T-cell (primary cell): ENCODE measurements around the gene DST. TPM values are rescaled to one million over a fixed set of nuclear protein-coding genes. Genes with fewer than 3 reads are reported as not detected.

Experiments used
- ATAC-seq, 4 experiments: fragments of 200-7000 bp in 3 of 4; fragments of 150-1000 bp in 1 of 4; cut with Tn5 transposase; replicated peaks in 1 of 4; 1 replicate in 3 of 4; 2 replicates in 1 of 4; pipeline ENCODE4 v1.10.0; 2021; ENCODE audit warnings: moderate library complexity in 3 of 4, mild to moderate bottlenecking in 2 of 4, moderate number of reproducible peaks in 1 of 4
- CTCF ChIA-PET, 2 donors: fragments of 300-600 bp; sonication (Branson Sonifier 250); formaldehyde crosslinking; loops; one replicate each; lab custom pipeline; 2022; ENCODE audit warnings: antibody characterized with exemption in 2 of 2; lab: Charles Lee
- POLR2A ChIA-PET, 2 donors: fragments of 300-600 bp; sonication (Branson Sonifier 250); formaldehyde crosslinking; loops; one replicate each; lab custom pipeline; 2022; ENCODE audit warnings: antibody characterized with exemption in 2 of 2; lab: Charles Lee
- DNase-seq, 35 experiments: peaks; one replicate each; pipeline versions ENCODE4 v3.0.0 to v3.0.0-alpha.2; 2013 to 2023
- H3K27ac ChIP-seq: one replicate; pipeline ENCODE4 v1.5.1; 2013; ENCODE audit warnings: low read length
- H3K27me3 ChIP-seq, 2 experiments: replicated peaks in 1 of 2; 1 replicate in 1 of 2; 2 replicates in 1 of 2; pipeline versions ENCODE4 v1.6.1 to v1.7.0; 2013; ENCODE audit warnings: low read length in 1 of 2, mixed read lengths in 1 of 2; ENCODE audit not compliant: control insufficient read depth in 2 of 2, insufficient read depth in 2 of 2; ENCODE audit errors: extremely low read depth in 1 of 2
- H3K36me3 ChIP-seq, 2 donors: 1 replicate in 1 of 2; 2 replicates in 1 of 2; pipeline versions ENCODE4 v1.6.1 to v1.7.0; 2013; ENCODE audit warnings: low read length in 1 of 2; ENCODE audit not compliant: control insufficient read depth in 2 of 2, insufficient read depth in 1 of 2; ENCODE audit errors: extremely low read depth in 1 of 2
- H3K4me1 ChIP-seq, 2 experiments: 1 replicate in 1 of 2; 2 replicates in 1 of 2; pipeline versions ENCODE4 v1.6.1 to v1.7.0; 2013; ENCODE audit warnings: low read length in 2 of 2, mixed read lengths in 1 of 2; ENCODE audit not compliant: insufficient read depth in 2 of 2, control insufficient read depth in 1 of 2; ENCODE audit errors: extremely low read depth in 1 of 2
- H3K4me3 ChIP-seq, 2 donors: 1 replicate in 1 of 2; 2 replicates in 1 of 2; pipeline versions ENCODE4 v1.5.1 to v1.7.0; 2013; ENCODE audit warnings: mild to moderate bottlenecking in 2 of 2, low read length in 1 of 2, moderate library complexity in 1 of 2; ENCODE audit not compliant: control insufficient read depth in 1 of 2; ENCODE audit errors: extremely low read depth in 1 of 2
- H3K9me3 ChIP-seq: 2 replicates; pipeline ENCODE4 v1.7.0; 2013
- H3K27ac Mint-ChIP-seq, 2 donors: one replicate each; pipeline ENCODE4 v1.8.0; 2020 to 2021; ENCODE audit warnings: mild to moderate bottlenecking in 2 of 2, mixed read lengths in 2 of 2
- H3K27me3 Mint-ChIP-seq, 2 donors: one replicate each; pipeline ENCODE4 v1.8.0; 2021 to 2022; ENCODE audit warnings: mixed read lengths in 2 of 2
- H3K36me3 Mint-ChIP-seq: one replicate; pipeline ENCODE4 v1.8.0; 2021; ENCODE audit warnings: mixed read lengths
- H3K4me1 Mint-ChIP-seq, 3 donors: one replicate each; pipeline ENCODE4 v1.8.0; 2020 to 2022; ENCODE audit warnings: mixed read lengths in 3 of 3, mild to moderate bottlenecking in 1 of 3
- H3K4me3 Mint-ChIP-seq, 3 donors: one replicate each; pipeline ENCODE4 v1.8.0; 2020 to 2022; ENCODE audit warnings: mild to moderate bottlenecking in 3 of 3, mixed read lengths in 3 of 3, moderate library complexity in 3 of 3
- H3K9me3 Mint-ChIP-seq, 3 donors: one replicate each; pipeline ENCODE4 v1.8.0; 2020 to 2022; ENCODE audit warnings: mixed read lengths in 3 of 3
- WGBS: methylation state at CpG from one replicate; pipeline ENCODE4 v1.1.5; 2013; ENCODE audit warnings: missing lambda C conversion rate; ENCODE audit not compliant: insufficient coverage; 5-methylcytosine and 5-hydroxymethylcytosine counted together
- total RNA-seq, 35 experiments: library from RNA in 6 of 35; stranded (reverse) in 6 of 35; fragments of 120-200 nt in 1 of 35; gene quantifications; one replicate each; pipeline versions ENCODE4 v1.2.1 to v1.2.4 and lab custom pipeline; 2013 to 2026

Gene DST
- total RNA-seq, 5 donors from 2014 or later (not counting 1 experiment from before 2014, with no cell fraction given) = 3.1 to 12.1 (median 7.4) TPM

DNA sequence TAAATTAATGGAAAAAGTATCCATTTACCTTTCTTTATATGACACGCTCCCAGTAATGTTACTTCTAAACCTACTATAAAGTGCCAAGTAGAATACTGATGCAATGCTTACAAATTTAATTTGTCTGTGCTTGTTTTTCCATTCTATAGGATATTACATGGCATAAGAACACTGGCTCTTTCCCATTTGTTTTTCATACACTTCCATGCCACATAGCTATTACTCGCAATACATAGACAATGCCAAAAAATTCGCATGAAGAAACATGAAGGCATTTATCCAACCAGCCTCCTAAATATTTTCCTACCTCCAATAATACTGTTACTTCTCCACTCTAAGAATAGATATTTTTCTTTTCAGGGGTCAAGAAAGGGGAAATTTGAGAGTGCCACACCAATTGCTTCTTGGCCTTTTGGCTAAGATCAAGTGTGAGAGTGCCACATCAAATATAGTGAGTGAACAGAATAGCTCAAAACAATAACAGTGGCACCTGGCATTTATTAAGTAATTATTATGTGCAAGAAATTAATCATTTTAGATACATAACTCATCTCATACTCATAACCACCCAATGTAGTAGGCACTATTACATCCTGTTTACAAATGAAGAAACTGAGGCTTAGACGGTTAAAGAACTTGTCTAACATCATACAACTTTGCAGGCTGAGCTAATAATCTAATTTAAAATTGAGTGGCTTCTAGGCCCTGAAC lies 845 bp upstream of the DST start:
- Histone ChIP-seq H3K9me3 (no peaks in the 10 kb centered on the region), H3K27me3 (no peaks in the 10 kb centered on the region), H3K27ac (no peak overlapping the region), H3K4me1 (no peaks in the 10 kb centered on the region), H3K36me3 (no peaks in the 10 kb centered on the region), H3K4me3 (no peak overlapping the region)
- Mint-ChIP-seq H3K27me3 (no peaks in the 10 kb centered on the region), H3K4me1 (no peaks in the 10 kb centered on the region), H3K9me3 (no peaks in the 10 kb centered on the region), H3K27ac (no peak overlapping the region), H3K4me3 (no peak overlapping the region), H3K36me3 (no peaks in the 10 kb centered on the region)
- CTCF ChIA-PET = interaction anchor here in 1 of 2 donors (0.5 kb wide), 1 partner anchor 682 kb away, joined by 3 read pairs; no protein-coding TSS in a partner anchor
- ATAC-seq = no peak
- whole genome bisulfite sequencing = no CpG with 5 or more reads among the region's 4 CpGs
- POLR2A ChIA-PET = no interaction called here
- DNase-seq = no peak

DNA sequence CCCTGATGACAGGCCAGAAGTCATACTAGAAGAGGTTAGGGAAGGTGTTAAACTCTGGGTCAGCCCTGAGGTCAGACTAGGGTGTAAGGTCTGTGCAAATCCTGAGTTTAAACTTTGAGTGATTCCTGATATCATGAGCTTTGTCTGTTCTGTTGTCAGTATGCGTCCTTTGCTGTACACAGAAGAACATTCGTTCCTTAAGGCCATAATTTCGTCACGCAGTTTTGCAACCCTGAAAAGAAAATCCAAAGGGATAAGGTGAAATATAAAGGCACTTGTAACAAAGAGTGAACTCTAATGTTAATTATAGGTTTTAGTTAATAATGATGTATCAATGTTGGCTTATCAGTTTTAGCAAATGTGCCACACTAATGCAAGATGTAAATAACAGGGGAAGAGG lies 2.3 kb downstream of the DST start:
- H3K27ac ChIP-seq = no peak overlapping the region
- H3K4me3 Mint-ChIP-seq = no peak overlapping the region
- H3K27me3 Mint-ChIP-seq = peaks cover 0 to 2% of the 10 kb centered on the region in 2 donors
- no peaks in the 10 kb centered on the region for H3K27me3 ChIP-seq
- ATAC-seq = no peak
- H3K4me1 ChIP-seq = no peaks in the 10 kb centered on the region
- no peak overlapping the region for H3K27ac Mint-ChIP-seq
- H3K36me3 Mint-ChIP-seq = no peaks in the 10 kb centered on the region
- WGBS = 96% methylated on average over 3 of the region's 4 CpGs
- no peaks in the 10 kb centered on the region for H3K9me3 ChIP-seq
- no peaks in the 10 kb centered on the region for H3K36me3 ChIP-seq
- POLR2A ChIA-PET = no interaction called here
- H3K4me1 Mint-ChIP-seq = no peaks in the 10 kb centered on the region
- H3K9me3 Mint-ChIP-seq = no peaks in the 10 kb centered on the region
- CTCF ChIA-PET = interaction anchor here in 1 of 2 donors (0.5 kb wide), 1 partner anchor 44 kb away, joined by 8 read pairs; no protein-coding TSS in a partner anchor
- H3K4me3 ChIP-seq = no peak overlapping the region
- DNase-seq = no peak

DNA sequence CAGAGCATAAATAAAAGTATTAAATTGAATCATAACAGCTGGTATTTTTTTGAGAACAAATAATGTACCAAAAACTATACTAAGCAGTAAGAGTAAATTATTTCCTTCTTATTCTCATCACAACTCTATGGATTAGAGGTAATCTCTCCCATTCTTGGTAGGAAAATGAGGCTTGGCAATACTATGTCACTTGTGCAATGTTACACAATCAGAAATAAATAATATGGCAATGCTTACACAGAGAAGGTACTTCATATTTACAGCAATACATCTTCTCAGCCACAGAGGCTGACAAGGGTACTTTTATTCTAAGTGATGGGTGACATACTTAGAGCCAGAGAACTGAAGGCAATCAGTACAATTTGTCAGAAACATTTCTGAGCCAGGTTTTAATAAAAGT lies 3.9 kb downstream of the DST start:
- no peak for DNase-seq
- Histone ChIP-seq H3K36me3 (no peaks in the 10 kb centered on the region), H3K27me3 (no peaks in the 10 kb centered on the region), H3K27ac (no peak overlapping the region), H3K4me1 (no peaks in the 10 kb centered on the region), H3K9me3 (no peaks in the 10 kb centered on the region), H3K4me3 (no peak overlapping the region)
- Mint-ChIP-seq H3K4me1 (no peaks in the 10 kb centered on the region), H3K4me3 (no peak overlapping the region), H3K27me3 (peaks cover 0 to 2% of the 10 kb centered on the region in 2 donors), H3K9me3 (no peaks in the 10 kb centered on the region), H3K27ac (no peak overlapping the region), H3K36me3 (no peaks in the 10 kb centered on the region)
- ChIA-PET POLR2A (no interaction called here), CTCF (interaction anchor here in 1 of 2 donors (1.9 kb wide), 1 partner anchor 13 kb away, joined by 4 read pairs; no protein-coding TSS in a partner anchor)
- no peak for ATAC-seq

DNA sequence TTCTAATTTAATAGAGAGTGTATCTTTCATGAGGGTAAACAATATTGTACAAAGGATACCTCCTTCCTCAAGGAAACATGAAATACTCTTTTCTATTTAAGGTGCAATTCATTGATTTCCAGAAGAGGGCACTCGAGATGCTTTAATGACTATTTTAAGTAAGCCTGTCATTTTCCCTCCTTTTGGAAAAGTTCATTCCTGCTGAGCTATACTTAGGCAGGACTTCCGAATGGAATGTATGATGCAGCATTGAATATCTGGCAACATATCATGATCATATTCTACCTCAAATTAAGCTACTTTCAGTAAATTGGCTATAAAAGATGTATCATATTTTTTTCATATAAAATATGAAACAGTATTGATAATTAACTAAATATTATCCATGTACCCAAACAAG lies 5.0 kb downstream of the DST start:
- H3K4me1 Mint-ChIP-seq = no peaks in the 10 kb centered on the region
- DNase-seq (peak in 1 of 35 experiments; percentile 17), ATAC-seq (no peak)
- no peaks in the 10 kb centered on the region for H3K36me3 Mint-ChIP-seq
- ChIA-PET CTCF (interaction anchor here (0.5 to 1.9 kb wide), 3 partner anchors 12 to 1402 kb away, joined by 3 to 4 read pairs (median 3); no protein-coding TSS in a partner anchor), POLR2A (no interaction called here)
- H3K36me3 ChIP-seq = no peaks in the 10 kb centered on the region
- H3K4me3 Mint-ChIP-seq = no peak overlapping the region
- H3K4me3 ChIP-seq = no peak overlapping the region
- no peaks in the 10 kb centered on the region for H3K4me1 ChIP-seq
- H3K27me3 Mint-ChIP-seq = peaks cover 0 to 2% of the 10 kb centered on the region in 2 donors
- no peak overlapping the region for H3K27ac ChIP-seq
- no peaks in the 10 kb centered on the region for H3K27me3 ChIP-seq
- H3K9me3 Mint-ChIP-seq = no peaks in the 10 kb centered on the region
- no CpG with 5 or more reads among the region's 2 CpGs for WGBS
- no peaks in the 10 kb centered on the region for H3K9me3 ChIP-seq
- H3K27ac Mint-ChIP-seq = no peak overlapping the region

DNA sequence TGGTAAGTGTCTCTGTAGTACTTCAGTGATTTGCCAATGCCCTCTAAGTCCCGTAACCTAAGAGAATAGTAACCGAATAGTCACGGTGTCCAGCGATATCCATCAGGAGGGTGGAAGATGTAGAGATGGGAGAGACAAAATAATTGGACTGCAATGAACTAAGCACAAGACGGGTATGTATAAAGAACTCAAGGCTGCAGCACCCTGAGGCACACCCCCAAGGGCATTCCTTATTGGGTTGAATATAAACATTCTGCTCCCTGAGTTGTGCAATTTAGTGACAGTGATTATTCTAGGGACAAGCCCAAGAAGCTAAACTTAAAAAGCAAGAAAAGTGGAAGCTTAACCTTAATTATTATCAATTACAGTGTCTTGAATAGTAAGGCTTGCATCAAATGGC lies 14.6 kb downstream of the DST start:
- Histone ChIP-seq H3K4me3 (no peak overlapping the region), H3K36me3 (no peaks in the 10 kb centered on the region), H3K27me3 (no peaks in the 10 kb centered on the region), H3K9me3 (no peaks in the 10 kb centered on the region), H3K4me1 (no peaks in the 10 kb centered on the region), H3K27ac (no peak overlapping the region)
- H3K36me3 Mint-ChIP-seq = no peaks in the 10 kb centered on the region
- ATAC-seq (no peak), DNase-seq (no peak)
- ChIA-PET CTCF (no interaction called here), POLR2A (no interaction called here)
- no peaks in the 10 kb centered on the region for H3K4me1 Mint-ChIP-seq
- H3K4me3 Mint-ChIP-seq = no peak overlapping the region
- no peaks in the 10 kb centered on the region for H3K27me3 Mint-ChIP-seq
- H3K27ac Mint-ChIP-seq = no peak overlapping the region
- no peaks in the 10 kb centered on the region for H3K9me3 Mint-ChIP-seq
- whole genome bisulfite sequencing = 96% methylated on average over 4 of the region's 5 CpGs

DNA sequence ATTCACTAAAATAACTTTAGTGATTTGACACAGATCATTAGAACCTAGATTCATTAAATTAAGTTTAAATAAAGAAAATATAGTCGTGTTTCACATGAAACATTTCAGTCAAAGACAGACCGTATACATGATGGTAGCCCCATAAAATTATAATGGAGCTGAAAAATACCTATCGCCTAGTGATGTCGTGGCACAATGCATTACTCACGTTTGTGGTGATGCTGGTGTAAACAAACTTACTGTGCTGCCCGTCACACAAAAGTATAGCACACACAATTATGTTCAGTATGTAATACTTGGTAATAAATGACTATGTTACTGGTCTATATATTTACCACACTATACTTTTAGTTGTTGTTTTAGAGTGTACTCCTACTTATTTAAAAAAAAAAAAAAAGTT lies 17.3 kb downstream of the DST start:
- no peaks in the 10 kb centered on the region for H3K27me3 Mint-ChIP-seq
- no peaks in the 10 kb centered on the region for H3K9me3 ChIP-seq
- no peak overlapping the region for H3K4me3 Mint-ChIP-seq
- CTCF ChIA-PET = interaction anchor here (0.7 to 1.5 kb wide), 2 partner anchors 12 to 116 kb away, joined by 4 to 7 read pairs; no protein-coding TSS in a partner anchor
- H3K27ac Mint-ChIP-seq = no peak overlapping the region
- no peaks in the 10 kb centered on the region for H3K36me3 ChIP-seq
- no peak overlapping the region for H3K4me3 ChIP-seq
- no peak overlapping the region for H3K27ac ChIP-seq
- no peaks in the 10 kb centered on the region for H3K4me1 Mint-ChIP-seq
- no peaks in the 10 kb centered on the region for H3K4me1 ChIP-seq
- no peaks in the 10 kb centered on the region for H3K27me3 ChIP-seq
- ATAC-seq (no peak), DNase-seq (no peak)
- POLR2A ChIA-PET = no interaction called here
- no CpG with 5 or more reads among the region's 6 CpGs for WGBS
- H3K36me3 Mint-ChIP-seq = no peaks in the 10 kb centered on the region
- H3K9me3 Mint-ChIP-seq = no peaks in the 10 kb centered on the region
